ENCODE results near the gene NDUFA11.

DNA sequence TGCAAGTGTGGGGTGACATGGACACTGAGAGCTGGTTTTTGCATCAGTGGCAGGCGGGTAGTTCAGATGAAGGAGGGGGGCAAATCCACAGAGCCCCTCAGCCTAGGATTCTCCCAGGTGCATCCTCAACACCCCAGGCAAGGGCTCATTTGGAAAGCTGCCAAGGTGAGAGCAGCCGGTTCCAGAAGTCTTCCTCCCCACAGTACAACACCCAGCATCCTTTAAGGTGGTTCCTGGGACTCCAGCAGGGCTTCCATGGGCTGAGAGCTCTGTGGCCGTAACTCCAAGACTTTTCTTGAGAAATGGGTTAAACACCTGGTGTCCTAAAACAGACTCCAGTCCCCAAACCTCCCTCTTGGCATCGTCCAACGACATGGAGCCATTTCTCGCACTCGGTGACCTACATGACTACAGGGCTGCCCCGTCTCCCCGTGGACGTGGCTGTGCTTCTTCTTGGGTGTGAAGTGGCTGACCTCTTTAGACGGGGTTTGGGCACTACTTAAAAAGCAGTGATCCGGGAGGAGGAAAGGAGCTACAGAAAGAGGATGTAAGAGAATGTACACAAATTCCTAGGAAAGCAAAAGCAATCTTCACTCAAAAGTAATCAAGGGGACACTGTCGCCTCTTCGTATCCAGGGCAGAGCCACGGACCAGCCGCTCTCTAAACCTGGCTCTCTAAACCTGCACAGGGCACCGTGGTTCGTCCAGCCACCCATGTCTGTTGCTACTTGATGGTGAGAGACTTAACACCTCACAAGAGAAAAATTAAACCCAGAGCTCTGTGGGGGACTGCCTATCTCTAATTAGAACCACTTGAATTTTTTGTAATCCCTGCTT lies 48.8 kb upstream of the NDUFA11 start:
- TF ChIP-seq, protein P1, sequence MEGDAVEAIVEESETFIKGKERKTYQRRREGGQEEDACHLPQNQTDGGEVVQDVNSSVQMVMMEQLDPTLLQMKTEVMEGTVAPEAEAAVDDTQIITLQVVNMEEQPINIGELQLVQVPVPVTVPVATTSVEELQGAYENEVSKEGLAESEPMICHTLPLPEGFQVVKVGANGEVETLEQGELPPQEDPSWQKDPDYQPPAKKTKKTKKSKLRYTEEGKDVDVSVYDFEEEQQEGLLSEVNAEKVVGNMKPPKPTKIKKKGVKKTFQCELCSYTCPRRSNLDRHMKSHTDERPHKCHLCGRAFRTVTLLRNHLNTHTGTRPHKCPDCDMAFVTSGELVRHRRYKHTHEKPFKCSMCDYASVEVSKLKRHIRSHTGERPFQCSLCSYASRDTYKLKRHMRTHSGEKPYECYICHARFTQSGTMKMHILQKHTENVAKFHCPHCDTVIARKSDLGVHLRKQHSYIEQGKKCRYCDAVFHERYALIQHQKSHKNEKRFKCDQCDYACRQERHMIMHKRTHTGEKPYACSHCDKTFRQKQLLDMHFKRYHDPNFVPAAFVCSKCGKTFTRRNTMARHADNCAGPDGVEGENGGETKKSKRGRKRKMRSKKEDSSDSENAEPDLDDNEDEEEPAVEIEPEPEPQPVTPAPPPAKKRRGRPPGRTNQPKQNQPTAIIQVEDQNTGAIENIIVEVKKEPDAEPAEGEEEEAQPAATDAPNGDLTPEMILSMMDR (IDR thresholded peaks at IDR 0.05), result no peak
- TF ChIP-seq POLR2A (IDR thresholded peaks at IDR 0.05) (no peak), EP300 (IDR thresholded peaks at IDR 0.05) (no peak), POLR2AphosphoS5 (IDR thresholded peaks at IDR 0.05) (no peak)

Measured in suprapubic skin (tissue), 4 donors.